Measurements from ENCODE around the gene FLT3. TPM values are rescaled to one million over a fixed set of nuclear protein-coding genes. Genes with fewer than 3 reads are reported as not detected.

The FLT3 gene
- polyA plus RNA-seq, 2 of the 4 experiments (the other 2 are of a cell fraction) = not detected

DNA sequence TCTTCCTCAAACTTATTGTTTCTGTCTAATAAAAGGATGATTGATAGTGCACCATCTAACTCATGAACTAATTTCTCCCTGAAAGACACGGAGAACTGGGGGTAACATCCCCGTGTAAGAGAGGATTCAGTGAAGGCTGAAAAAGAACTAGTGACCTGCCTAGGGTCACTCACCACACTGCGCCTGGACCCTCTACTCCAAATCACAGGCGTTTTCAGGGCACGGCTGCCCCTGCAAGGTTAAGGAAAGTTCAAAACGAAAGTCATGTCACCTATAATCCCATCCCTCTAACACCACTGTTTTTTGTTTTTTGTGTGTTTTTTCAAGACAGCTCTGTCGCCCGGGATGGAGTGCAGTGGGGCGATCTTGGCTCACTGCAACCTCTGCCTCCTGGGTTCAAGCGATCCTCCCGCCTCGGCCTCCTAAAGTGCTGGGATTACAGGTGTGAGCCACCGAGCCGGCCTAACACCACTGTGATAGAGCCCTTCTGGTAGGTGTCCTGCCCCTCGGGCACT lies 120.6 kb downstream of the FLT3 start:
- H3K27ac ChIP-seq = no peak overlapping the region
- no peaks in the 10 kb centered on the region for H3K9me3 ChIP-seq
- 62% methylated on average over 15 of the region's 15 CpGs for WGBS (ENCODE audit: missing lambda C conversion rate)
- CTCF ChIA-PET = interaction anchor here (0.6 to 11.2 kb wide), 5 partner anchors 26 to 618 kb away, joined by 3 to 120 read pairs (median 3); no protein-coding TSS in a partner anchor
- POLR2A ChIA-PET = no interaction called here
- H3K4me3 ChIP-seq = no peak overlapping the region
- FAIRE-seq (no peak), ATAC-seq (no peak), DNase-seq (ENCODE audit: low read depth in 1 of 2, low spot score in 1 of 2) (no peak)
- H3K4me2 ChIP-seq = no peak overlapping the region
- TF ChIP-seq SMC3 (IDR thresholded peaks at IDR 0.05) = no peak
- no peak for TF ChIP-seq CHD2 (IDR thresholded peaks at IDR 0.05; ENCODE audit: low read length, partially characterized antibody)
- TF ChIP-seq CBX8 (IDR thresholded peaks at IDR 0.05) = no peak
- no peak for TF ChIP-seq MAZ (IDR thresholded peaks at IDR 0.05; ENCODE audit: borderline replicate concordance, low read depth, low read length)
- TF ChIP-seq JUNB (IDR thresholded peaks at IDR 0.05) = no peak
- TF ChIP-seq, protein P1, sequence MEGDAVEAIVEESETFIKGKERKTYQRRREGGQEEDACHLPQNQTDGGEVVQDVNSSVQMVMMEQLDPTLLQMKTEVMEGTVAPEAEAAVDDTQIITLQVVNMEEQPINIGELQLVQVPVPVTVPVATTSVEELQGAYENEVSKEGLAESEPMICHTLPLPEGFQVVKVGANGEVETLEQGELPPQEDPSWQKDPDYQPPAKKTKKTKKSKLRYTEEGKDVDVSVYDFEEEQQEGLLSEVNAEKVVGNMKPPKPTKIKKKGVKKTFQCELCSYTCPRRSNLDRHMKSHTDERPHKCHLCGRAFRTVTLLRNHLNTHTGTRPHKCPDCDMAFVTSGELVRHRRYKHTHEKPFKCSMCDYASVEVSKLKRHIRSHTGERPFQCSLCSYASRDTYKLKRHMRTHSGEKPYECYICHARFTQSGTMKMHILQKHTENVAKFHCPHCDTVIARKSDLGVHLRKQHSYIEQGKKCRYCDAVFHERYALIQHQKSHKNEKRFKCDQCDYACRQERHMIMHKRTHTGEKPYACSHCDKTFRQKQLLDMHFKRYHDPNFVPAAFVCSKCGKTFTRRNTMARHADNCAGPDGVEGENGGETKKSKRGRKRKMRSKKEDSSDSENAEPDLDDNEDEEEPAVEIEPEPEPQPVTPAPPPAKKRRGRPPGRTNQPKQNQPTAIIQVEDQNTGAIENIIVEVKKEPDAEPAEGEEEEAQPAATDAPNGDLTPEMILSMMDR (IDR thresholded peaks at IDR 0.05) = no peak
- TF ChIP-seq NFE2L2 (conservative IDR thresholded peaks at IDR 0.05; ENCODE audit: low read length) = no peak
- TF ChIP-seq MYC (IDR thresholded peaks at IDR 0.05; ENCODE audit: borderline replicate concordance, low read length) = no peak
- TF ChIP-seq SREBF2 (IDR thresholded peaks at IDR 0.05) = no peak
- no peak for TF ChIP-seq TP53 (CRISPR knock-in tag; IDR thresholded peaks at IDR 0.05)
- TF ChIP-seq NPAS2 (CRISPR knock-in tag; IDR thresholded peaks at IDR 0.05; ENCODE audit: borderline replicate concordance) = no peak
- no peak for TF ChIP-seq HOXA7 (CRISPR knock-in tag; IDR thresholded peaks at IDR 0.05)
- no peaks in the 10 kb centered on the region; the same call in 2 of the 3 replicates for H3K4me1 ChIP-seq

DNA sequence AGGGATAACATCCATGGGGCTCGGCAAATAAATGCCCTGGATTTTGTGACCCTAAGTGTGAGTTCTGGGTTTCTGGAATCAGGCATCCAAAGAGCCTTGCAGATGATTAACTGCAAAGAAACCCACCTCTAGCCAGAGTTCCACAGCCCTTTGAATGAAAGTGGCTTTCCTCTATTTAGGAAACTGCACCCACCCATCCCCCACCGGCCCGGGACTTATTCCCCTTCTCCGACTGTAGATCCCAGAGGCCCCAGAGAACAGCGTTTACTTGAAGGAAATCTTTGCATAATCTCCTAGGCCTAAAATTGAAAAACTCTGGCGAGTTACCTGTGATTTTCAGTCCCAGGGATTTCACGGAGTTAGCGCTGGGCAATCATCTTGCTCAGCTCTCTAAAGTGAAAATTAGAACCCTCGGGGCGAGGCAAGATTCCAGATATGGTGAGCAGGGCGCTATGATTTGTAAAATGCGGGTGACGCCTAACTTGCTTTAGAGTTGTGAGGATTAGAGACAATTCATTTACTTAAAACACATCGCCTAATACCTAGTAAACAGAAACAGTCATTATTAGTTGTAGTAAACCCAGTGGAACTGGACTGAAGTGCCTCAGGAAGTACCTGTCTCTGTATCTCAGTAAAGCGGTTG lies 121.3 kb downstream of the FLT3 start:
- FAIRE-seq = no peak
- no peak for ATAC-seq

More for the DNA sequence above, 121.3 kb downstream of the FLT3 start:
- Histone ChIP-seq H3K27ac (no peak overlapping the region), H3K4me1 (no peaks in the 10 kb centered on the region; the same call in 2 of the 3 replicates), H3K4me2 (peak overlapping the region; percentile 74; the same call in 2 of the 3 replicates), H3K4me3 (no peak overlapping the region), H3K9me3 (no peaks in the 10 kb centered on the region)
- POLR2A ChIA-PET = no interaction called here
- no peak for DNase-seq (ENCODE audit: low read depth in 1 of 2, low spot score in 1 of 2)
- TF ChIP-seq KDM1A (IDR thresholded peaks at IDR 0.05; ENCODE audit: low read depth) (no peak), EHF (CRISPR knock-in tag; IDR thresholded peaks at IDR 0.05) (no peak), MAZ (IDR thresholded peaks at IDR 0.05; ENCODE audit: borderline replicate concordance, low read depth, low read length) (no peak), KDM5A (IDR thresholded peaks at IDR 0.05) (no peak), MAFK (IDR thresholded peaks at IDR 0.05; ENCODE audit: partially characterized antibody) (no peak), CHD2 (IDR thresholded peaks at IDR 0.05; ENCODE audit: low read length, partially characterized antibody) (no peak), CBX8 (IDR thresholded peaks at IDR 0.05) (no peak), HDAC2 (IDR thresholded peaks at IDR 0.05) (no peak), EP300 (IDR thresholded peaks at IDR 0.05) (no peak), ZC3H11A (IDR thresholded peaks at IDR 0.05) (no peak), FOXS1 (CRISPR knock-in tag; IDR thresholded peaks at IDR 0.05) (no peak)
- TF ChIP-seq, protein P2, sequence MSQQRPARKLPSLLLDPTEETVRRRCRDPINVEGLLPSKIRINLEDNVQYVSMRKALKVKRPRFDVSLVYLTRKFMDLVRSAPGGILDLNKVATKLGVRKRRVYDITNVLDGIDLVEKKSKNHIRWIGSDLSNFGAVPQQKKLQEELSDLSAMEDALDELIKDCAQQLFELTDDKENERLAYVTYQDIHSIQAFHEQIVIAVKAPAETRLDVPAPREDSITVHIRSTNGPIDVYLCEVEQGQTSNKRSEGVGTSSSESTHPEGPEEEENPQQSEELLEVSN (IDR thresholded peaks at IDR 0.05; ENCODE audit: borderline replicate concordance, low read depth) = no peak
- TF ChIP-seq, protein P3, sequence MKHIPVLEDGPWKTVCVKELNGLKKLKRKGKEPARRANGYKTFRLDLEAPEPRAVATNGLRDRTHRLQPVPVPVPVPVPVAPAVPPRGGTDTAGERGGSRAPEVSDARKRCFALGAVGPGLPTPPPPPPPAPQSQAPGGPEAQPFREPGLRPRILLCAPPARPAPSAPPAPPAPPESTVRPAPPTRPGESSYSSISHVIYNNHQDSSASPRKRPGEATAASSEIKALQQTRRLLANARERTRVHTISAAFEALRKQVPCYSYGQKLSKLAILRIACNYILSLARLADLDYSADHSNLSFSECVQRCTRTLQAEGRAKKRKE (CRISPR knock-in tag; IDR thresholded peaks at IDR 0.05; ENCODE audit: low read depth) = no peak
- TF ChIP-seq, protein P4, sequence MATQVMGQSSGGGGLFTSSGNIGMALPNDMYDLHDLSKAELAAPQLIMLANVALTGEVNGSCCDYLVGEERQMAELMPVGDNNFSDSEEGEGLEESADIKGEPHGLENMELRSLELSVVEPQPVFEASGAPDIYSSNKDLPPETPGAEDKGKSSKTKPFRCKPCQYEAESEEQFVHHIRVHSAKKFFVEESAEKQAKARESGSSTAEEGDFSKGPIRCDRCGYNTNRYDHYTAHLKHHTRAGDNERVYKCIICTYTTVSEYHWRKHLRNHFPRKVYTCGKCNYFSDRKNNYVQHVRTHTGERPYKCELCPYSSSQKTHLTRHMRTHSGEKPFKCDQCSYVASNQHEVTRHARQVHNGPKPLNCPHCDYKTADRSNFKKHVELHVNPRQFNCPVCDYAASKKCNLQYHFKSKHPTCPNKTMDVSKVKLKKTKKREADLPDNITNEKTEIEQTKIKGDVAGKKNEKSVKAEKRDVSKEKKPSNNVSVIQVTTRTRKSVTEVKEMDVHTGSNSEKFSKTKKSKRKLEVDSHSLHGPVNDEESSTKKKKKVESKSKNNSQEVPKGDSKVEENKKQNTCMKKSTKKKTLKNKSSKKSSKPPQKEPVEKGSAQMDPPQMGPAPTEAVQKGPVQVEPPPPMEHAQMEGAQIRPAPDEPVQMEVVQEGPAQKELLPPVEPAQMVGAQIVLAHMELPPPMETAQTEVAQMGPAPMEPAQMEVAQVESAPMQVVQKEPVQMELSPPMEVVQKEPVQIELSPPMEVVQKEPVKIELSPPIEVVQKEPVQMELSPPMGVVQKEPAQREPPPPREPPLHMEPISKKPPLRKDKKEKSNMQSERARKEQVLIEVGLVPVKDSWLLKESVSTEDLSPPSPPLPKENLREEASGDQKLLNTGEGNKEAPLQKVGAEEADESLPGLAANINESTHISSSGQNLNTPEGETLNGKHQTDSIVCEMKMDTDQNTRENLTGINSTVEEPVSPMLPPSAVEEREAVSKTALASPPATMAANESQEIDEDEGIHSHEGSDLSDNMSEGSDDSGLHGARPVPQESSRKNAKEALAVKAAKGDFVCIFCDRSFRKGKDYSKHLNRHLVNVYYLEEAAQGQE (IDR thresholded peaks at IDR 0.05) = no peak
- CTCF ChIA-PET = interaction anchor here (0.6 to 11.2 kb wide), 7 partner anchors 25 to 617 kb away, joined by 3 to 120 read pairs (median 3); no protein-coding TSS in a partner anchor
- WGBS (ENCODE audit: missing lambda C conversion rate) = 69% methylated on average over 15 of the region's 15 CpGs

Measured in A549 (cell line).